GM21619 (cell line): ENCODE measurements around the gene DIS3L2.
"Not testable (repeated sequence)": the region's sequence is repeated elsewhere in the genome, so short reads cannot be mapped to it uniquely, and the experiment has no call there.

Experiments used
- ATAC-seq: cut with Tn5 transposase; IDR thresholded peaks from one replicate; pipeline ENCODE4 v1.9.1; 2021; ENCODE audit not compliant: unreplicated experiment

DIS3L2 gene

GRCh38 chr2:232291343-232291742 is 329.8 kb downstream of the DIS3L2 start:
- ATAC-seq = no peak

GRCh38 chr2:232292395-232293154 is 331.1 kb downstream of the DIS3L2 start:
- ATAC-seq = no peak

- ATAC-seq = no peak
Measured at GRCh38 chr2:232293191-232293590, 331.7 kb downstream of the DIS3L2 start.

GRCh38 chr2:232295971-232296370 is 334.5 kb downstream of the DIS3L2 start:
- no peak for ATAC-seq

- ATAC-seq = no peak
Measured at GRCh38 chr2:232296776-232297525, 335.4 kb downstream of the DIS3L2 start.

- no peak for ATAC-seq
Measured at GRCh38 chr2:232299084-232299483, 337.6 kb downstream of the DIS3L2 start.

GRCh38 chr2:232299927-232300674 is 338.6 kb downstream of the DIS3L2 start:
- no peak for ATAC-seq

GRCh38 chr2:232300894-232301387 is 339.4 kb downstream of the DIS3L2 start:
- no peak for ATAC-seq

- no peak for ATAC-seq
Measured at GRCh38 chr2:232304236-232304635, 342.7 kb downstream of the DIS3L2 start.

- no peak for ATAC-seq
Measured at GRCh38 chr2:232306741-232307305, 345.3 kb downstream of the DIS3L2 start.

GRCh38 chr2:232307854-232308253 is 346.3 kb downstream of the DIS3L2 start:
- ATAC-seq = no peak

GRCh38 chr2:232308986-232309385 is 347.5 kb downstream of the DIS3L2 start:
- no peak for ATAC-seq

- no peak for ATAC-seq
Measured at GRCh38 chr2:232309592-232309991, 348.1 kb downstream of the DIS3L2 start.

- no peak for ATAC-seq
Measured at GRCh38 chr2:232310121-232310520, 348.6 kb downstream of the DIS3L2 start.

GRCh38 chr2:232310696-232311095 is 349.2 kb downstream of the DIS3L2 start:
- ATAC-seq = no peak

GRCh38 chr2:232313645-232314044 is 352.1 kb downstream of the DIS3L2 start:
- not testable (repeated sequence) for ATAC-seq

- peak; percentile 95 for ATAC-seq
Measured at GRCh38 chr2:232315049-232315922, 353.8 kb downstream of the DIS3L2 start.

GRCh38 chr2:232315923-232316299 is 354.4 kb downstream of the DIS3L2 start:
- ATAC-seq = no peak

GRCh38 chr2:232316461-232317330 is 355.2 kb downstream of the DIS3L2 start:
- no peak for ATAC-seq
